Skin of body (tissue), 2 donors: ENCODE data around the gene NUF2. TPM values are rescaled to one million over a fixed set of nuclear protein-coding genes. Genes with fewer than 3 reads are reported as not detected.
"Not testable (repeated sequence)": the region's sequence is repeated elsewhere in the genome, so short reads cannot be mapped to it uniquely, and the experiment has no call there.

Experiments used
- DNase-seq: peaks from one replicate; lab custom pipeline; 2025; lab: John Stamatoyannopoulos, UW
- total RNA-seq: library from RNA; depleted of rRNA; stranded (reverse); fragments of >200 nt; gene quantifications from one replicate; pipeline ENCODE4 v1.2.3, GENCODE V29; 2014

NUF2 gene
- total RNA-seq, 1 donor from 2014 or later, result 11.9 TPM

GRCh38 chr1:163331116-163331515 lies 9.4 kb downstream of the NUF2 start:
- no peak for DNase-seq

- DNase-seq, result no peak
These were observed 13.5 kb downstream of the NUF2 start for GRCh38 chr1:163335216-163335615.

- no peak for DNase-seq
These were observed 15.9 kb downstream of the NUF2 start for GRCh38 chr1:163337631-163338030.

- no peak for DNase-seq
These were observed 24.6 kb downstream of the NUF2 start for GRCh38 chr1:163346326-163346870.

- DNase-seq, result no peak
These were observed 25.4 kb downstream of the NUF2 start for GRCh38 chr1:163347106-163347505.

- no peak for DNase-seq
These were observed 30.2 kb downstream of the NUF2 start for GRCh38 chr1:163351912-163352311.

- no peak for DNase-seq
These were observed 35.6 kb downstream of the NUF2 start for GRCh38 chr1:163357378-163357777.

GRCh38 chr1:163358172-163358571 lies 36.4 kb downstream of the NUF2 start:
- not testable (repeated sequence) for DNase-seq

GRCh38 chr1:163361123-163361934 lies 39.6 kb downstream of the NUF2 start:
- no peak for DNase-seq

GRCh38 chr1:163365186-163365585 lies 43.4 kb downstream of the NUF2 start:
- DNase-seq, result no peak

- DNase-seq, result no peak
These were observed 44.8 kb downstream of the NUF2 start for GRCh38 chr1:163366555-163366954.

GRCh38 chr1:163367721-163368120 lies 46.0 kb downstream of the NUF2 start:
- no peak for DNase-seq

- DNase-seq, result no peak
These were observed 50.8 kb downstream of the NUF2 start for GRCh38 chr1:163372576-163372975.

GRCh38 chr1:163378554-163378953 lies 56.8 kb downstream of the NUF2 start:
- DNase-seq, result no peak

GRCh38 chr1:163379801-163380200 lies 58.0 kb downstream of the NUF2 start:
- no peak for DNase-seq

GRCh38 chr1:163381487-163382184 lies 59.9 kb downstream of the NUF2 start:
- DNase-seq, result no peak

- no peak for DNase-seq
These were observed 60.6 kb downstream of the NUF2 start for GRCh38 chr1:163382395-163382794.

- DNase-seq, result no peak
These were observed 65.4 kb downstream of the NUF2 start for GRCh38 chr1:163387146-163387545.

- DNase-seq, result no peak
These were observed 67.2 kb downstream of the NUF2 start for GRCh38 chr1:163388970-163389369.

GRCh38 chr1:163395790-163396189 lies 74.0 kb downstream of the NUF2 start:
- DNase-seq, result no peak

- no peak for DNase-seq
These were observed 75.9 kb downstream of the NUF2 start for GRCh38 chr1:163397451-163398200.

GRCh38 chr1:163399001-163399400 lies 77.2 kb downstream of the NUF2 start:
- DNase-seq, result no peak
